IMR-90 (cell line): ENCODE data around the gene NPL. TPM values are rescaled to one million over a fixed set of nuclear protein-coding genes. Genes with fewer than 3 reads are reported as not detected.

Experiments
- ATAC-seq: fragments of 200-7000 bp; cut with Tn5 transposase; 2 replicates; pipeline ENCODE4 v1.9.1; 2020; ENCODE audit warnings: low read depth, mild to moderate bottlenecking, moderate library complexity
- BruUV-seq: library from RNA; stranded (reverse); fragments of 400-500 nt; replicated peaks from 2 replicates; lab custom pipeline; 2021; lab: Mats Ljungman, UMichigan
- CTCF ChIA-PET: fragments of 300-600 bp; formaldehyde crosslinking; extraction: SDS; loops from one replicate; lab custom pipeline; 2021; ENCODE audit warnings: antibody characterized with exemption; lab: Yijun Ruan, JAX
- POLR2A ChIA-PET: fragments of 300-600 bp; sonication (Branson Sonifier 250); formaldehyde crosslinking; loops from one replicate; lab custom pipeline; 2022; ENCODE audit warnings: antibody characterized with exemption; ENCODE audit not compliant: unreplicated experiment; lab: Charles Lee
- DNase-seq: peaks from one replicate; pipeline ENCODE4 v3.0.0; 2013
- H2AFZ ChIP-seq: replicated peaks from 2 replicates; pipeline ENCODE3; 2013; ENCODE audit warnings: low read length, mild to moderate bottlenecking; ENCODE audit not compliant: poor library complexity
- H2AK5ac ChIP-seq: 2 replicates; pipeline ENCODE4 v1.6.1; 2013; ENCODE audit warnings: low read depth, low read length, inconsistent platforms
- H2AK9ac ChIP-seq: replicated peaks from 2 replicates; pipeline ENCODE3; 2013; ENCODE audit warnings: mild to moderate bottlenecking, low read depth, low read length, moderate library complexity; ENCODE audit not compliant: poor library complexity
- H2BK120ac ChIP-seq: 2 replicates; pipeline ENCODE4 v1.6.1; 2013; ENCODE audit warnings: low read depth, low read length, inconsistent platforms
- H2BK15ac ChIP-seq: 3 replicates; pipeline ENCODE4 v1.6.1; 2013; ENCODE audit warnings: low read depth, low read length, inconsistent platforms
- H2BK20ac ChIP-seq: 2 replicates; pipeline ENCODE4 v1.6.1; 2013; ENCODE audit warnings: low read depth, mild to moderate bottlenecking, inconsistent platforms, low read length, moderate library complexity
- H2BK5ac ChIP-seq: 2 replicates; pipeline ENCODE4 v1.6.1; 2013; ENCODE audit warnings: mild to moderate bottlenecking, low read depth, low read length, inconsistent platforms; ENCODE audit not compliant: poor library complexity, severe bottlenecking
- H3K14ac ChIP-seq: replicated peaks from 2 replicates; pipeline ENCODE4 v1.6.1; 2013; ENCODE audit warnings: low read depth, low read length, inconsistent platforms
- H3K18ac ChIP-seq: 2 replicates; pipeline ENCODE4 v1.6.1; 2013; ENCODE audit warnings: low read depth, low read length, control low read depth
- H3K23ac ChIP-seq: 2 replicates; pipeline ENCODE4 v1.6.1; 2013; ENCODE audit warnings: low read depth, low read length, inconsistent platforms
- H3K27ac ChIP-seq: 2 replicates; pipeline ENCODE4 v1.5.1; 2013; ENCODE audit warnings: mild to moderate bottlenecking, control low read depth, low read length; ENCODE audit not compliant: insufficient read depth
- H3K27me3 ChIP-seq: 2 replicates; pipeline ENCODE4 v1.6.1; 2013; ENCODE audit warnings: low read length; ENCODE audit not compliant: control insufficient read depth, insufficient read depth
- H3K36me3 ChIP-seq: 2 replicates; pipeline ENCODE4 v1.6.1; 2013; ENCODE audit warnings: low read length, mixed read lengths; ENCODE audit not compliant: control insufficient read depth, insufficient read depth
- H3K4ac ChIP-seq: 2 replicates; pipeline ENCODE4 v1.6.1; 2013; ENCODE audit warnings: low read depth, low read length, inconsistent platforms
- H3K4me1 ChIP-seq: 2 replicates; pipeline ENCODE4 v1.6.1; 2013; ENCODE audit warnings: low read length, mixed read lengths; ENCODE audit not compliant: control insufficient read depth, insufficient read depth
- H3K4me2 ChIP-seq: 2 replicates; pipeline ENCODE4 v1.6.1; 2013; ENCODE audit warnings: low read depth, mild to moderate bottlenecking, control low read depth, low read length, moderate library complexity
- H3K4me3 ChIP-seq: 2 replicates; pipeline ENCODE4 v1.5.1; 2013; ENCODE audit warnings: low read depth, mild to moderate bottlenecking, control low read depth, low read length, moderate library complexity; ENCODE audit not compliant: insufficient read depth
- H3K56ac ChIP-seq: 2 replicates; pipeline ENCODE4 v1.6.1; 2013; ENCODE audit warnings: low read length, inconsistent platforms; ENCODE audit not compliant: insufficient read depth; ENCODE audit errors: extremely low read depth
- H3K79me1 ChIP-seq, 2 experiments: 2 replicates each; pipeline ENCODE4 v1.6.1; 2013; ENCODE audit warnings: low read length in 2 of 2, inconsistent platforms in 1 of 2, low read depth in 1 of 2
- H3K9ac ChIP-seq: 2 replicates; pipeline ENCODE4 v1.6.1; 2013; ENCODE audit warnings: low read depth, low read length, control low read depth
- H3K9me1 ChIP-seq: 2 replicates; pipeline ENCODE4 v1.6.1; 2013; ENCODE audit warnings: low read length, inconsistent platforms; ENCODE audit not compliant: insufficient read depth
- H3K9me3 ChIP-seq: 2 replicates; pipeline ENCODE4 v1.6.1; 2013; ENCODE audit warnings: low read length; ENCODE audit not compliant: control insufficient read depth, insufficient read depth
- H4K20me1 ChIP-seq: 2 replicates; pipeline ENCODE4 v1.6.1; 2013; ENCODE audit warnings: low read length, inconsistent platforms; ENCODE audit not compliant: insufficient read depth
- H4K5ac ChIP-seq: 2 replicates; pipeline ENCODE4 v1.6.1; 2013; ENCODE audit warnings: mild to moderate bottlenecking, low read depth, low read length, control low read depth
- H4K8ac ChIP-seq, 2 experiments: 2 replicates each; pipeline ENCODE4 v1.6.1; 2013; ENCODE audit warnings: low read depth in 2 of 2, low read length in 2 of 2, control low read depth in 1 of 2, inconsistent platforms in 1 of 2
- H4K91ac ChIP-seq: 2 replicates; pipeline ENCODE4 v1.6.1; 2013; ENCODE audit warnings: low read depth, low read length, inconsistent platforms; ENCODE audit not compliant: insufficient read depth
- CHD1 ChIP-seq: IDR thresholded peaks from 2 replicates; pipeline ENCODE4 v1.6.1; 2012; ENCODE audit warnings: low read depth, low read length, improper control_type of control experiment
- WGBS, 2 experiments: methylation state at CpG; one replicate each; pipeline versions ENCODE4 v1.1.5 to v1.1.7; 2013; ENCODE audit warnings: missing lambda C conversion rate in 2 of 2; ENCODE audit not compliant: insufficient read length in 1 of 2; ENCODE audit errors: extremely low coverage in 2 of 2; 5-methylcytosine and 5-hydroxymethylcytosine counted together
- dilution Hi-C: fragments of 300-500 bp; cut with HindIII; formaldehyde crosslinking; loops from one replicate; pipeline ENCODE4 v1.14.3; 2018; ENCODE audit warnings: low sequenced_read_pairs; ENCODE audit not compliant: unreplicated experiment
- in situ Hi-C: fragments of 300-500 bp; cut with MboI; formaldehyde crosslinking; loops from 3 replicates; pipeline ENCODE4 v1.14.3; 2019; ENCODE audit warnings: low sequenced_read_pairs, inconsistent platforms, mixed read lengths
- intact Hi-C: fragments of 100-400 bp; cut with micrococcal nuclease; formaldehyde crosslinking; loops from 2 replicates; pipeline ENCODE4 v1.10.0; 2022
- polyA plus RNA-seq, 3 experiments: library from polyadenylated mRNA; depleted of rRNA; stranded (reverse); fragments of >200 nt; gene quantifications; 2 replicates each; pipeline ENCODE4 v1.2.3, GENCODE V29; 2012; ENCODE audit warnings: low replicate concordance in 1 of 3
- total RNA-seq: library from RNA; depleted of rRNA; stranded (reverse); fragments of >200 nt; gene quantifications from 2 replicates; pipeline ENCODE4 v1.2.3, GENCODE V29; 2012
- TF ChIP-seq, protein P1 (sequence below): fragments of 150-350 bp; IDR thresholded peaks from 2 replicates; pipeline ENCODE4 v1.6.1; 2017; ENCODE audit warnings: mild to moderate bottlenecking, antibody characterized with exemption, low read length, low read depth

NPL gene
- total and polyA plus RNA-seq, 2 of the 4 experiments (the other 2 are of a cell fraction) = 0.36 to 0.68 TPM

- Histone ChIP-seq H2AK9ac (no peak overlapping the region), H4K20me1 (no peaks in the 10 kb centered on the region), H3K4me2 (no peak overlapping the region), H3K4me1 (no peaks in the 10 kb centered on the region), H2BK20ac (no peak overlapping the region), H4K91ac (no peak overlapping the region), H3K36me3 (no peaks in the 10 kb centered on the region), H3K14ac (no peak overlapping the region), H2BK15ac (no peak overlapping the region), H3K27ac (no peak overlapping the region), H3K27me3 (peaks cover 4% of the 10 kb centered on the region; the same call in 1 of the 2 replicates), H3K79me1 (no peaks in the 10 kb centered on the region), H3K9ac (no peak overlapping the region), H3K23ac (no peak overlapping the region), H4K8ac (no peak overlapping the region), H4K5ac (no peak overlapping the region), H3K9me3 (no peaks in the 10 kb centered on the region), H3K18ac (no peak overlapping the region), H2BK5ac (no peak overlapping the region), H2BK120ac (no peak overlapping the region), H3K56ac (no peak overlapping the region), H3K9me1 (no peaks in the 10 kb centered on the region; the same call in 1 of the 2 replicates), H2AK5ac (no peak overlapping the region), H3K4me3 (no peak overlapping the region), H3K4ac (no peak overlapping the region), H2AFZ (no peak overlapping the region)
- peak; percentile 7 for DNase-seq
- dilution Hi-C loops = no loop called here
- WGBS, 2 experiments = no CpG with 5 or more reads among the region's 2 CpGs
- ChIA-PET CTCF (no interaction called here), POLR2A (no interaction called here)
- no TSS peak for BruUV-seq
- intact Hi-C loops = no loop called here
- 0 out of 2 replicates have a peak, but pooled peaks have one; percentile 32 for ATAC-seq
- in situ Hi-C loops = loop anchor here (25.0 kb wide), 1 partner anchor 692 kb away; no protein-coding TSS in a partner anchor
- TF ChIP-seq, protein P1, sequence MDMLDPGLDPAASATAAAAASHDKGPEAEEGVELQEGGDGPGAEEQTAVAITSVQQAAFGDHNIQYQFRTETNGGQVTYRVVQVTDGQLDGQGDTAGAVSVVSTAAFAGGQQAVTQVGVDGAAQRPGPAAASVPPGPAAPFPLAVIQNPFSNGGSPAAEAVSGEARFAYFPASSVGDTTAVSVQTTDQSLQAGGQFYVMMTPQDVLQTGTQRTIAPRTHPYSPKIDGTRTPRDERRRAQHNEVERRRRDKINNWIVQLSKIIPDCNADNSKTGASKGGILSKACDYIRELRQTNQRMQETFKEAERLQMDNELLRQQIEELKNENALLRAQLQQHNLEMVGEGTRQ = no peak
- TF ChIP-seq CHD1 = no peak
Observed at GRCh38 chr1:182779530-182779929, 10.0 kb upstream of the NPL start.
